ENCODE measurements around the gene SURF1.
"Not testable (repeated sequence)": the region's sequence is repeated elsewhere in the genome, so short reads cannot be mapped to it uniquely, and the experiment has no call there.

SURF1 gene

DNA sequence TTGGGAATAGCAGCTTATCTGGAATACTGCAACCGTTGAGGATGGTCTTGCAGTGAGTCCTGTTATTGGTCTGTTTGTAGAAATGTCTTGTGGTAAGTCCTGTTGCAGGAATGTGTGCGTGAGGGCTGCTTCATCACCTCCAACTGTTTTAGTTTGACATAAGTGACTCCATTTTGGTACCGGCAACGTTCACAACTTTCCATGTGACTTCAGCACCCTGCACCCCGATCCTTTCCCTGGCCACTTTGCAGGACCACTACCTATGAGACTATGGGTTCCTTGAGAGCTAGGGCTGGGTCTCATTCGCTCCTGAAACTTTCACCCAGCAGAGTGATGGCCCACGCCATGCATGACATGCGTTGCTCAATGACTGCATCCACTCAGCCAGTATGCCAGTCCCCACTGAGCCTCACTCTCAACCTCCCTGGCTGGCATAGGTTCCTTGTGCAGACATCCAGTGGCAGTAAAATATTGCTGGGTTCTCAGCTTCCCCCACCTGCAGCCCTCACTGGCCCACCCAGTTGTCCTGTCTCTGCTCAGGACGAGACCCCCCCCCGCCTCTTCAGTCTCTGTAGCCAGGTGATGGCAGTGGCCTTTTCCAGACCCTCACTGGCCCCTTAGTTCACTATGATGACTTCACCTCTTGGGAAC is 28.3 kb downstream of the SURF1 start:
- H4K20me1 ChIP-seq (ENCODE audit: insufficient read depth, low read length): no peaks in the 10 kb centered on the region
- TF ChIP-seq EZH2 (IDR thresholded peaks at IDR 0.05; ENCODE audit: borderline replicate concordance, low read length): no peak
- TF ChIP-seq CTCF (IDR thresholded peaks at IDR 0.05; ENCODE audit: low read length): no peak
- H3K36me3 ChIP-seq (ENCODE audit: insufficient read depth, low read length): peaks cover 33% of the 10 kb centered on the region
- no peak overlapping the region for H3K4me3 ChIP-seq (ENCODE audit: low read depth, low read length, poor library complexity, severe bottlenecking)
- H3K4me2 ChIP-seq (ENCODE audit: low read length): no peak overlapping the region
- H3K9me2 ChIP-seq (ENCODE audit: low read depth, low read length): no peaks in the 10 kb centered on the region
- H3K27ac ChIP-seq (ENCODE audit: low read depth, low read length, poor library complexity, severe bottlenecking): no peak overlapping the region
- no peaks in the 10 kb centered on the region for H3K9me3 ChIP-seq (ENCODE audit: low read length)
- H3K79me2 ChIP-seq (ENCODE audit: insufficient read depth, low read length): no peaks in the 10 kb centered on the region
- no peak overlapping the region for H2AFZ ChIP-seq (ENCODE audit: low read length)
- H3K4me1 ChIP-seq (ENCODE audit: insufficient read depth, low read length, severe bottlenecking): no peaks in the 10 kb centered on the region
- no peaks in the 10 kb centered on the region for H3F3A ChIP-seq (ENCODE audit: insufficient read depth, low read length)
- no peak overlapping the region for H3K9ac ChIP-seq (ENCODE audit: low read length)
- H3K27me3 ChIP-seq (ENCODE audit: insufficient read depth, low read length): peaks cover 11% of the 10 kb centered on the region; the same call in 1 of the 2 replicates

DNA sequence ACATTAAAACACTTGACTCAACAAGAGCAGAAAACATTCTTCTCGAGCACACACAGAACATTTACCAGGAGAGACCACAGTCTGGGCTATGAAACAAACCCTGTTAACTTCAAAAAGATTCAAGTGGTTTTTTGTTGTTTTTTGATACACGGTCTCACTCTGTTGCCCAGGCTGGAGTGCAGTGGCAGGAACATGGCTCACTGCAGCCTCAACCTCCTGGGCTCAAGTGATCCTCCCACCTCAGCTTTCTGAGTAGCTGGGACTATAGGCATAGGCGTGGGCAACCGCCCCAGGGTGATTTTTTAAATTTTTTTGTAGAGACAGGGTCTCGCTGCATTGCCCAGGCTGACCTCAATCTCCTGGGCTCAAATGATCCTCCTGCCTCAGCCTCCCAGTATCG is 29.3 kb downstream of the SURF1 start:
- peaks cover 24% of the 10 kb centered on the region for H3K36me3 ChIP-seq (ENCODE audit: insufficient read depth, low read length)
- not testable (repeated sequence) for H2AFZ ChIP-seq (ENCODE audit: low read length); H3K9ac ChIP-seq (ENCODE audit: low read length); H3F3A ChIP-seq (ENCODE audit: insufficient read depth, low read length); H3K4me2 ChIP-seq (ENCODE audit: low read length); H3K9me3 ChIP-seq (ENCODE audit: low read length); H3K79me2 ChIP-seq (ENCODE audit: insufficient read depth, low read length); H3K4me1 ChIP-seq (ENCODE audit: insufficient read depth, low read length, severe bottlenecking); H4K20me1 ChIP-seq (ENCODE audit: insufficient read depth, low read length); H3K4me3 ChIP-seq (ENCODE audit: low read depth, low read length, poor library complexity, severe bottlenecking); H3K27ac ChIP-seq (ENCODE audit: low read depth, low read length, poor library complexity, severe bottlenecking); H3K9me2 ChIP-seq (ENCODE audit: low read depth, low read length)
- H3K27me3 ChIP-seq (ENCODE audit: insufficient read depth, low read length): peaks cover 11% of the 10 kb centered on the region; the same call in 1 of the 2 replicates

GRCh38 chr9:133323991-133324703 is 32.1 kb downstream of the SURF1 start:
- no peaks in the 10 kb centered on the region for H3K9me3 ChIP-seq (ENCODE audit: low read length)
- no peaks in the 10 kb centered on the region for H3F3A ChIP-seq (ENCODE audit: insufficient read depth, low read length)
- no peaks in the 10 kb centered on the region for H3K36me3 ChIP-seq (ENCODE audit: insufficient read depth, low read length)
- H3K27ac ChIP-seq (ENCODE audit: low read depth, low read length, poor library complexity, severe bottlenecking): no peak overlapping the region
- H3K4me1 ChIP-seq (ENCODE audit: insufficient read depth, low read length, severe bottlenecking): no peaks in the 10 kb centered on the region
- no peak overlapping the region for H2AFZ ChIP-seq (ENCODE audit: low read length)
- H3K9ac ChIP-seq (ENCODE audit: low read length): no peak overlapping the region
- H4K20me1 ChIP-seq (ENCODE audit: insufficient read depth, low read length): no peaks in the 10 kb centered on the region
- H3K27me3 ChIP-seq (ENCODE audit: insufficient read depth, low read length): peaks cover 11% of the 10 kb centered on the region; the same call in 1 of the 2 replicates
- TF ChIP-seq EZH2 (IDR thresholded peaks at IDR 0.05; ENCODE audit: borderline replicate concordance, low read length) (no peak), CTCF (IDR thresholded peaks at IDR 0.05; ENCODE audit: low read length) (no peak)
- H3K4me2 ChIP-seq (ENCODE audit: low read length): no peak overlapping the region
- H3K4me3 ChIP-seq (ENCODE audit: low read depth, low read length, poor library complexity, severe bottlenecking): no peak overlapping the region
- H3K9me2 ChIP-seq (ENCODE audit: low read depth, low read length): no peaks in the 10 kb centered on the region
- H3K79me2 ChIP-seq (ENCODE audit: insufficient read depth, low read length): no peaks in the 10 kb centered on the region

Data from OCI-LY1 (cell line).